ENCODE data around the gene NSA2. TPM values are rescaled to one million over a fixed set of nuclear protein-coding genes. Genes with fewer than 3 reads are reported as not detected.
"Not testable (repeated sequence)": the region's sequence is repeated elsewhere in the genome, so short reads cannot be mapped to it uniquely, and the experiment has no call there.

The NSA2 gene
- total RNA-seq, 1 experiment from 2014 or later: 128 TPM

DNA sequence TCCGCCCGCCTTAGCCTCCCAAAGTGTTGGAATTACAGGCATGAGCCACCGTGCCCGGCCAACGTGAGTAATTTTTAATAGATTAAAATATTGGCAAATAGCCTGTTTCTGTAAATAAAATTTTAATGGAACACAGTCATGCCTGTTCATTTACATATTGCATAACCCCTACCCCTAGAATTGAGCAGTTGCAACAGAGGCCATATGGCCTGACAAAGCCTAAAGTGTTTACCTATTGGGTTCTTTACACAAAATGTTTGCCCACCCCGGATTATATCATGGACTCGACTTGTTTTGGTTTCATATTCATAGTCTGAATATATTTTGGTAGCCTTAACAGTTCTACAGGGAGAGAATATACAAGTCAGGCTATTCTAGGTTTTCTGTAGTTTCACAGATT, 5.3 kb downstream of the NSA2 start:
- DNase-seq (ENCODE audit: low read depth in 1 of 2, low spot score in 2 of 2): no peak
- H3K4me3 ChIP-seq: no peak overlapping the region

DNA sequence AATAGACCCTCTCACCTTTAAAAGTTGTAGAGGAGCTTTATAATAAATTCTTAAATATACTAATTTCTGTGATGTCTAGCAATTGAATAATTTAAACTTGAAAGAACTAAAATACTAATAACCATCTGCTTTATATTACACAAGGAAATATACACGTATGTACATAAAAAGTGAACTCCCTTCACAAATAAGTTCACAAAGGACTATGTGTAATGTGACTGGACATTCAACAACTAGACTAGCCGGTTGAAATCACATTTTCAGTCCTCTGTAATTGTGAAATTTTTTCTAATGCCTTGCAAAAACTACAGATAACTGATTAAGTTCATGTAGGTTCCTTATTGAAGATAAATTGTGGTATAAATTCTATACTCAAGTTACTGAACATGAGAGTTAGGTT, 11.6 kb downstream of the NSA2 start:
- H3K9me3 ChIP-seq (replicated peaks): no peaks in the 10 kb centered on the region
- no peak overlapping the region for H3K4me3 ChIP-seq
- no peak for DNase-seq (ENCODE audit: low read depth in 1 of 2, low spot score in 2 of 2)
- peaks cover 50% of the 10 kb centered on the region for H3K36me3 ChIP-seq
- H3K4me1 ChIP-seq (replicated peaks): no peaks in the 10 kb centered on the region
- H3K27me3 ChIP-seq (replicated peaks): no peaks in the 10 kb centered on the region
- no peak overlapping the region for H3K27ac ChIP-seq

More for the DNA sequence above, 5.3 kb downstream of the NSA2 start:
- Histone ChIP-seq H3K4me1 (replicated peaks) (peaks cover 6% of the 10 kb centered on the region), H3K27ac (no peak overlapping the region), H3K27me3 (replicated peaks) (no peaks in the 10 kb centered on the region), H3K36me3 (peaks cover 73% of the 10 kb centered on the region), H3K9me3 (replicated peaks) (no peaks in the 10 kb centered on the region)

DNA sequence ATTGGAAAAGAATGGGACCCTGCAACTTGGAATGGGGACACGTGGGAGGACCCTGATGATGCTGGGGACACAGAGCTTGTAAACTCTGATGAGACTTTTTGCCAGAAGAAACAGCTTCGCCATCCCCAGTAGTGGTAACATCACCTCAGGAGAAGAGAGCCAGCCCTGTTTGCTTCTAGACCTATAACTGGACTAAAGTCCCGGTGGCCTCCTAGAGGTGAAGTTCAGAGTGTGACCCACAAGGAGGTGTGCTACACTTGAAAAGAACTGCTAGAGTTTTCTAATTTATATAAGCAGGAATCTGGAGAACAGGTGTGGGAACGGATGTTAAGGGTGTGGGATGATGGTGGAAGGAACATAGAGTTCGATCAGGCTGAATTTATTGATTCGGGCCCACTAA, 19.8 kb downstream of the NSA2 start:
- no peak for DNase-seq (ENCODE audit: low read depth in 1 of 2, low spot score in 2 of 2)
- Histone ChIP-seq H3K27me3 (replicated peaks) (no peaks in the 10 kb centered on the region), H3K36me3 (peaks cover 11% of the 10 kb centered on the region), H3K27ac (no peak overlapping the region), H3K4me1 (replicated peaks) (no peaks in the 10 kb centered on the region), H3K4me3 (no peak overlapping the region), H3K9me3 (replicated peaks) (no peaks in the 10 kb centered on the region)

DNA sequence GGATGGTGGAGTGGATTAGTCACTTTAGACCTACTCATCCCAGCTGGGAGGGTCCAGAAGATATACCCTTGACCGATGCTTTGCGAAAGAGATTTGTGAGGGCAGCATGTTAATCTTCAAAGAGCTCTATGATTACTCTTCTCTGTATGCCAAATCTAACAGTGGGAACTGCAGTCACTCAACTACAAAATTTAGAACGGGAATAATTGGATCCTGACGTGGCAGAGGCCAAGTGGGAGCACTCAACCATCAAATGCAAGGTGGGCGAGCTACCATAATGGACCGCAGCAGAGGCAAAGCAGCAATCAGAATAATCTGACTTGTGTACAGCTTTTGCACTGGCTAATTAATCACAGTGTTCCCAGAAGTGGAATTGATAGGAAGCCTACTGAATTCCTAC, 20.4 kb downstream of the NSA2 start:
- Histone ChIP-seq H3K4me1 (replicated peaks) (no peaks in the 10 kb centered on the region), H3K27ac (no peak overlapping the region), H3K27me3 (replicated peaks) (no peaks in the 10 kb centered on the region)

DNA sequence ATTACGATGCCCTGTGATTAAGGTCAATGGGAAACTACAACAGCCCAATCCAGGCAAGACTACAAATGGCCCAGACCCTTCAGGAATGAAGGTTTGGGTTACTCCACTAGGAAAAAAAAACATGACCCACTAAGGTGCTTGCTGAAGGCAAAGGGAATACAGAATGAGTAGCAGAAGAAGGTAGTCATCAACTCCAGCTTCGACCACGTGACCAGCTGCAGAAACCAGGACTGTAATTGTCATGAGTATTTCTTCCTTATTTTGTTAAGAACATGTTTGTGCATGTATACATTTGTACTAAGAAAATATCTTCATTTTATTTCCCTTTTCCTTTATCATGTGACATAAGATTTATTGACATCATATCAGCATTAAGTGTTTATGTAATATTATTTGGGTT, 24.6 kb downstream of the NSA2 start:
- H3K27me3 ChIP-seq (replicated peaks); H3K27ac ChIP-seq; DNase-seq (ENCODE audit: low read depth in 1 of 2, low spot score in 2 of 2); H3K4me3 ChIP-seq; H3K9me3 ChIP-seq (replicated peaks); H3K4me1 ChIP-seq (replicated peaks): not testable (repeated sequence)
- peaks cover 20% of the 10 kb centered on the region for H3K36me3 ChIP-seq

More for the DNA sequence above, 20.4 kb downstream of the NSA2 start:
- H3K9me3 ChIP-seq (replicated peaks): no peaks in the 10 kb centered on the region
- peaks cover 13% of the 10 kb centered on the region for H3K36me3 ChIP-seq
- no peak overlapping the region for H3K4me3 ChIP-seq
- no peak for DNase-seq (ENCODE audit: low read depth in 1 of 2, low spot score in 2 of 2)

DNA sequence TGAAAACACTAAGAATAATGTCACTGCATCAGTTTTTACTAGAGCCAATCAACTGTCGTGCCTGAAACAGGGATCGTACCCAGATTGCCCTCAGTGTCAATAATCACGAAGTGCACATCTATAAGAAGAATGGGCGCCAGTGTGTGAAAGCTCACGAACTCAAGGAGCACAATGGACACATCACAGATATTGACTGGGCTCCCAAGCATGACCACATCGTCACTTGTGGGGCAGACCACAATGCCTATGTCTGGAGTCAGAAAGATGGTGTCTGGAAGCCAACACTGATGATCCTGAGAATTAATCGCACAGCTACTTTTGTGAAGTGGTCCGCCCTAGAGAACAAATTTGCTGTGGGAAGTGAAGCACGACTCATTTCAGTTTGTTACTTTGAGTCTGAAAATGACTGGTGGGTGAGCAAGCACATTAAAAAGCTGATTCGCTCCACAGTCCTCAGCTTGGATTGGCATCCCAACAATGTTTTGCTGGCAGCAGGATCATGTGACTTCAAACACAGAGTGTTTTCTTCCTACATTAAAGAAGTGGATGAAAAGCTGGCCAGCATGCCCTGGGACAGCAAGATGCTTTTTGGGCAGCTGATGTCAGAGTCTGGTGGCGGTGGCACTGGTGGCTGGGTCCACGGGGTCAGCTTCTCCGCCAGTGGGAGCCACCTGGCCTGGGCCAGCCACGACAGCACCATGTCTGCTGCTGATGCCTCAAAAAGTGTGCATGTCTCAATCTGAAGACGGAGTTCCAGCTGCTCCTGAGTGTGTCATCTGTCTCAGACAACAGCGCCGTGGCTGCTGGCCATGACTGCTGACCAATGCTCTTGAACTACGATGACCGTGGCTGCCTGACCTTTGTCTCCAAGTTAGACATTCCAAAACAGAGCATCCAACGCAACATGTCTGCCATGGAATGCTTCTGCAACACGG, 32.2 kb downstream of the NSA2 start:
- Histone ChIP-seq H3K36me3 (0 out of 2 replicates have a peak, but pooled peaks cover 4% of the 10 kb centered on the region), H3K4me3 (no peak overlapping the region), H3K27me3 (replicated peaks) (no peaks in the 10 kb centered on the region), H3K4me1 (replicated peaks) (no peaks in the 10 kb centered on the region), H3K9me3 (replicated peaks) (no peaks in the 10 kb centered on the region), H3K27ac (no peak overlapping the region)
- no peak for DNase-seq (ENCODE audit: low read depth in 1 of 2, low spot score in 2 of 2)

DNA sequence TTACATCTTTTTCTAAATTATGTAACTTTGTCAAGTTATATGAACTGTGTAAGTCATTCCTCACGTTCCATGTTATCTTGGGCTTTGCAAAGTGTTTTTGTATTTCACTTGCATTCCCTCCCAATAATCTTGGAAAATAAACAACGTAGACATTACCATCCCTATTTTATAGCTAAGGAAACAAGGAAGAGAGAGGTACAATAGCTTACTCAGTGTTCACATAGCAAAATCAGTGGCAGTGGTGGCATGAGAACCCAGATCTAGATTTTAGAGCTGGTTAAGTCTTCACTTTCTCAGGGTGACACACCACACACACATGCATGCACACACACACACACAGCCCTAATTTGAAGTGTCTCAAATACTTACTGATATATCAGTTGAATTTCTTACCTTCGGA, 34.1 kb downstream of the NSA2 start:
- Histone ChIP-seq H3K36me3 (peaks cover 4% of the 10 kb centered on the region; the same call in 1 of the 2 replicates), H3K27ac (no peak overlapping the region), H3K9me3 (replicated peaks) (no peaks in the 10 kb centered on the region), H3K27me3 (replicated peaks) (no peaks in the 10 kb centered on the region), H3K4me3 (no peak overlapping the region), H3K4me1 (replicated peaks) (no peaks in the 10 kb centered on the region)
- no peak for DNase-seq (ENCODE audit: low read depth in 1 of 2, low spot score in 2 of 2)

DNA sequence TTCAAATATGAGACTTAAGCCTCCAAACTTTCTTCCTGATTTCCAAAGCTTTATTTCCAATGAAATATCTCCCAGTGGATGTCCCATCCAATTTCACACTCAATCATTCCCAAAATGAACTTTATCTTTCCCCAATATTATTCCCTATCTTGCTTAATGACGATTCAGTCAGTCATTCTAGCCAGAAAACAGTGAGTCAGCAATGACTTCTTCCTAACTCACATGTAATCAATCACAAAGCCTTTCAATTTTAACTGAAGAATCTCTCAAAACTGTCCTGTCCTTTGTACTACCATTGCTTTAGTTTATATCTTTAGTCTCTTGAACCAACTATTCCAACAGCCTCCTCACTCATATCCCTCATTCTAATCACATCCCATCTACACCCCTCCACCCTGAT, 34.9 kb downstream of the NSA2 start:
- DNase-seq (ENCODE audit: low read depth in 1 of 2, low spot score in 2 of 2): no peak
- Histone ChIP-seq H3K9me3 (replicated peaks) (no peaks in the 10 kb centered on the region), H3K36me3 (peaks cover 4% of the 10 kb centered on the region; the same call in 1 of the 2 replicates), H3K27ac (no peak overlapping the region), H3K4me1 (replicated peaks) (no peaks in the 10 kb centered on the region), H3K27me3 (replicated peaks) (no peaks in the 10 kb centered on the region), H3K4me3 (no peak overlapping the region)

DNA sequence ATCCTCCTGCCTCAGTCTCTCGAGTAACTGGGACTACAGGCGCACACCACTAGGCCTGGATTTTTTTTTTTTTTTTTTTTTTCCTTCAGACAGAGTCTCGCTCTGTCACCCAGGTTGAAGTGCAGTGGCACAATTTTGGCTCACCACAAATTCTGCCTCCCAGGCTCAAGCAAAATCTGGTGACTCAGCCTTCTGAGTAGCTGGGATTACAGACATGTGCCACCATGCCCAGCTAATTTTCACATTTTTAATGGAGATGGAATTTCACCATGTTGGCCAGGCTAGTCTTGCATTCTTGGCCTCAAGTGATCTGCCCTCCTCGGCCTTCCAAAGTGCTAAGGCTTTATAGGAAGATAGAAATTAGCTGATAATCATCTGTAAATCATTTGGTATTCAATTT, 43.9 kb downstream of the NSA2 start:
- Histone ChIP-seq H3K27me3 (replicated peaks) (no peaks in the 10 kb centered on the region), H3K36me3 (no peaks in the 10 kb centered on the region), H3K4me1 (replicated peaks) (no peaks in the 10 kb centered on the region), H3K9me3 (replicated peaks) (no peaks in the 10 kb centered on the region), H3K4me3 (no peak overlapping the region), H3K27ac (no peak overlapping the region)
- no peak for DNase-seq (ENCODE audit: low read depth in 1 of 2, low spot score in 2 of 2)

DNA sequence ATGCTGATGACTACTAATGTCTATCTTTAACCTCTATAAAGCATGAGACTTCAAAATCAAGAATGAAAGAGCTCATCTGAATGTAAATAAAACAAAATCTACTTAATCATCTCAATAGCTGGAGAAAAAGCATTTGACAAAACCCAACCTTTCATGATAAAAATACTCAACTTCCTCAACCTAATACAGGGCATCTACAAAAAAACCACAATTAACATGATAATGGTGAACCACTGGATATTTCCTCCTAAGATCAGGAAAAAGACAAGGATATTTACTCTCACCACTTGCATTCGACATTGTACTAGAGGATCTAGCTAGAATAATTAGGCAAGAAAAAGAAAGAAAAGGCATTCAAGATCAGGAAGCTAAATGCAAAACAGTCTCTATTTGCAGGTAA, 49.8 kb downstream of the NSA2 start:
- Histone ChIP-seq H3K4me3 (no peak overlapping the region), H3K9me3 (replicated peaks) (no peaks in the 10 kb centered on the region), H3K4me1 (replicated peaks) (no peaks in the 10 kb centered on the region), H3K27ac (no peak overlapping the region), H3K27me3 (replicated peaks) (no peaks in the 10 kb centered on the region), H3K36me3 (no peaks in the 10 kb centered on the region)
- DNase-seq (ENCODE audit: low read depth in 1 of 2, low spot score in 2 of 2): no peak

DNA sequence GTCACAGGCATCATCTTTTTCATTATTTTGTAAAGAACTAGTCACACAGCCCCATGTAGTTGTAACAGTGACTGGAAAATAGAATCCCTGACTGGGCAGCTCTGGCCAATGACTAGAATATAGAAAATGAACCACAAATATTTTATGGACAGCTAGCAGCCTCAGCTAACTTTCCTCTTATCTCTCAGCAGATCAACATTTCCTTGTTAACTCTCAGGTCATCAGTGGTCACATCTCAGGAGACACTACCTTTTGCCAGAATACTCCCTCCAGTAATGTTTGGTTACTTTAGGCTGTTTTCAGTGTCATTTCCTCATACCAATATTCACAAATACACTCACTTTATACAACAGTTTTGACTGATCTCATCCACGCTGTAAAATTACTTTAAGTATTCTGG, 55.2 kb downstream of the NSA2 start:
- H3K27ac ChIP-seq: no peak overlapping the region
- H3K9me3 ChIP-seq (replicated peaks): no peaks in the 10 kb centered on the region
- no peak for DNase-seq (ENCODE audit: low read depth in 1 of 2, low spot score in 2 of 2)
- no peaks in the 10 kb centered on the region for H3K36me3 ChIP-seq
- H3K4me1 ChIP-seq (replicated peaks): no peaks in the 10 kb centered on the region
- H3K27me3 ChIP-seq (replicated peaks): no peaks in the 10 kb centered on the region
- H3K4me3 ChIP-seq: no peak overlapping the region

DNA sequence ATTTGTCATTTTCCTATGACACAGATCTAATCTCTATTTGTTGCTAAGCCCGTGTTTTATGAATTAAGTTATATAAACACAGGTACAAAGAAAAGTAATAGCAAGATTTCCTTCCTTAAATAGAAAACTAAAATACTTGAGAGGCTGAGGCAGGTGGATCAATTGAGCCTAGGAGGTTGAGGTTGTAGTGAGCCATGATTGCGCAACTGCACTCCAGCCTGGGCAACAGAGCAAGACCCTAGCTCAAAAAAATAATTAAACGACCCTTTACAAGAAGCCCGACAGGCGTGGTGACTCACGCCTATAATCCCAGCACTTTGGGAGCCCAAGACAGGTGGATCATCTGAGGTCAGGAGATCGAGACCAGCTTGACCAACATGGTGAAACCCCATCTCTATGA, 62.4 kb downstream of the NSA2 start:
- Histone ChIP-seq H3K4me3 (no peak overlapping the region), H3K36me3 (0 out of 2 replicates have a peak, but pooled peaks cover 5% of the 10 kb centered on the region), H3K4me1 (replicated peaks) (no peaks in the 10 kb centered on the region), H3K27ac (no peak overlapping the region), H3K27me3 (replicated peaks) (no peaks in the 10 kb centered on the region), H3K9me3 (replicated peaks) (no peaks in the 10 kb centered on the region)
- DNase-seq (ENCODE audit: low read depth in 1 of 2, low spot score in 2 of 2): no peak

Data from SJSA1 (cell line).